Mucosa of descending colon (tissue), 3 donors: Measurements from ENCODE around the gene PRELP. TPM values are rescaled to one million over a fixed set of nuclear protein-coding genes. Genes with fewer than 3 reads are reported as not detected.

ENCODE experiments used
- ATAC-seq: fragments of 200-7000 bp; cut with Tn5 transposase; one replicate; pipeline ENCODE4 v1.9.1; 2020; ENCODE audit warnings: mild to moderate bottlenecking, moderate library complexity
- DNase-seq, 3 donors: peaks; one replicate each; pipeline ENCODE4 v3.0.0-alpha.2; 2020
- H3K36me3 ChIP-seq: fragments of 200-600 bp; one replicate; pipeline ENCODE4 v1.8.0; 2021; ENCODE audit warnings: low read depth, mild to moderate bottlenecking
- H3K4me1 ChIP-seq: fragments of 200-600 bp; one replicate; pipeline ENCODE4 v1.8.0; 2021; ENCODE audit warnings: low read depth, mild to moderate bottlenecking
- H3K4me3 ChIP-seq: fragments of 200-600 bp; one replicate; pipeline ENCODE4 v1.8.0; 2021; ENCODE audit warnings: mild to moderate bottlenecking
- H3K9me3 ChIP-seq: fragments of 200-600 bp; one replicate; pipeline ENCODE4 v1.8.0; 2021; ENCODE audit warnings: mild to moderate bottlenecking
- intact Hi-C, 2 donors: fragments of 100-400 bp; cut with DNase I in 1 of 2; cut with micrococcal nuclease in 1 of 2; formaldehyde crosslinking; loops; one replicate each; pipeline versions ENCODE4 v1.11.0 to v1.11.1; 2022; cut with DNase I, micrococcal nuclease
- total RNA-seq, 3 donors: library from RNA; stranded (reverse); fragmentation: NEBNext Ultra II Directional in 2 of 3; extraction: Animal tissue kit (Norgen Biotek cat#: 25700) in 2 of 3; gene quantifications; one replicate each; pipeline versions ENCODE4 v1.2.1 to v1.2.4, GENCODE V29; 2021 to 2023
- TF ChIP-seq, protein P1 (sequence below): fragments of 200-600 bp; IDR thresholded peaks from one replicate; pipeline ENCODE4 v1.8.0; 2022; ENCODE audit warnings: antibody characterized with exemption, mild to moderate bottlenecking
- donor health status: DM: no; HTN: no; CAD: no; lungs with moderate emphysema.
- donor health status: DM: no; HTN: no; CAD: no.
- donor health status: DM: no; HTN: yes; CAD: no.

The PRELP gene
- total RNA-seq, 3 donors from 2014 or later = 5.5 to 174 (median 5.6) TPM

DNA sequence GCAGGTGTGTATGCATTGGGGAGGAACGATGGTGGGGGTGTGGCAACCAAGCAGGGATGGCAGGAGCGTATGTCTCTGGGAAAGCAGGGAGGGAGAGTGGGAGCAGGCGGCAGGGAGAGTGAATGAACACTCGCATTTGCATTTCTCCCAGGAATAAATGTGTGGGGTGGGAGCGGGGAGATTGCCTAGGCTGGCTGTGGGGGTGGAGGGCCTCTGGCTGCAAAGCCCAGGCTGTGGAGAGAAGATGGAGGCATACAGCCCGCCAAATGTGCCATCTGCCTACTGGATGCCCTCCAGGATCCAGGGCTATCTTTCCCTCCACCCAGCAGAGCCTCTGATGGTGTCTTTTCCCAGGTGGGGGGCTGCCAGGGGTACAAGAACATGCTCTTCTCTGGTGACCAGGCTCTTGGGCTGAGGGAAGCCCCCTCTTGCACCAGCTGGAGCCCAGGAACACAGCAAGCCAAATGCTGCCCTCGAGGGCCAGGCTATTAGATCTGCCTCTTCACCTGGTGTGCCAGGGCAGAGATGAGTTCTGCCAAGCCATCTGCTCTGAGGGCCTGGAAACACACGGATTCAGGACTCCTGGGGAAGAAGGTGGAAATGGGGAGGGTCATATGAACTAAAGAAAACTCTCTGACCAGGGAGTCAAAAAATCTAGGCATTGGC is 16.6 kb downstream of the PRELP start:
- Histone ChIP-seq H3K36me3 (no peaks in the 10 kb centered on the region), H3K4me1 (peaks cover 9% of the 10 kb centered on the region), H3K4me3 (no peak overlapping the region), H3K9me3 (no peaks in the 10 kb centered on the region)
- intact Hi-C loops = no loop called here
- ATAC-seq (no peak), DNase-seq (no peak)
- TF ChIP-seq, protein P1, sequence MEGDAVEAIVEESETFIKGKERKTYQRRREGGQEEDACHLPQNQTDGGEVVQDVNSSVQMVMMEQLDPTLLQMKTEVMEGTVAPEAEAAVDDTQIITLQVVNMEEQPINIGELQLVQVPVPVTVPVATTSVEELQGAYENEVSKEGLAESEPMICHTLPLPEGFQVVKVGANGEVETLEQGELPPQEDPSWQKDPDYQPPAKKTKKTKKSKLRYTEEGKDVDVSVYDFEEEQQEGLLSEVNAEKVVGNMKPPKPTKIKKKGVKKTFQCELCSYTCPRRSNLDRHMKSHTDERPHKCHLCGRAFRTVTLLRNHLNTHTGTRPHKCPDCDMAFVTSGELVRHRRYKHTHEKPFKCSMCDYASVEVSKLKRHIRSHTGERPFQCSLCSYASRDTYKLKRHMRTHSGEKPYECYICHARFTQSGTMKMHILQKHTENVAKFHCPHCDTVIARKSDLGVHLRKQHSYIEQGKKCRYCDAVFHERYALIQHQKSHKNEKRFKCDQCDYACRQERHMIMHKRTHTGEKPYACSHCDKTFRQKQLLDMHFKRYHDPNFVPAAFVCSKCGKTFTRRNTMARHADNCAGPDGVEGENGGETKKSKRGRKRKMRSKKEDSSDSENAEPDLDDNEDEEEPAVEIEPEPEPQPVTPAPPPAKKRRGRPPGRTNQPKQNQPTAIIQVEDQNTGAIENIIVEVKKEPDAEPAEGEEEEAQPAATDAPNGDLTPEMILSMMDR = no peak

DNA sequence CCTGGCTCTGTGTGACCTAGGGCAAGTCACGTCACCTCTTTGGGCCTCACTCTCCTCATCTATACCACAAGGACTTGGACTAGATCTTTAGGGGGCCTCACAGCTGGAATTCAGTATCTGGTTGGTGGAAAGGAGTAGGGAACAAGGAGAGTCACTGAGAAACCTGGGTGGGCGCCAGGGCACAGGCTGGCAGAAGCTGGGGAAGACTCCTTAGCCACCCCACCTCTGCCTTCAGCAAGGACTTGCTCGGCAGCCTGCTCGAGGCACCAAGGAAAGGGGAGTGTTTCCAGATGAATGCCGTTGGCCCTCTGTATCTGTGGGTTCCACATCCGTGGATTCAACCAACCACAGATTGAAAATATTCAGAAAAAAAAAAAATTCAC is 17.1 kb downstream of the PRELP start:
- TF ChIP-seq, protein P1 = no peak
- no peaks in the 10 kb centered on the region for H3K9me3 ChIP-seq
- H3K4me3 ChIP-seq = no peak overlapping the region
- peaks cover 4% of the 10 kb centered on the region for H3K4me1 ChIP-seq
- ATAC-seq (no peak), DNase-seq (no peak)
- intact Hi-C loops = no loop called here
- no peaks in the 10 kb centered on the region for H3K36me3 ChIP-seq

DNA sequence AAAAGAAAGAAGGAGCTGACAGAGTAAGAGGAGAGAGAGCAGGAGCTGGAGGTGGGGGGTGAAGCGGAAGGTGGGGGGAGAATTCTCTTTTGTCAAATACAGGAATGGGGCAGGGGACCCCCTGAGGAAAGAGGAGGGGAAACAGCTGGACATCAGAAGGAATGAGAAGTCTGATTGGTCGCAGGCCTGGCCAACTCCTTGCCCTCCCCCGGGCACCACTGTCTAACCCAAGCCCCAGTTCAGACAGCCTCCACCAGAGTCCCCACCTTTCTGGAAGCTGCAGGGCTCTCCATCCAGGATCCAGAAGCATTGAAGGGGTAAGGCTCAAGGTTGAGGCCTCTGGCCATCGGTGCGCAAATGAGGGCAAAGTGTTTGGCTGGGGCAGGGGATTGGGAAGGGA is 18.3 kb downstream of the PRELP start, which contains the start of gene OPTC:
OPTC (plus strand) TSS at position 253 of the 400 bp plus-strand sequence. CDS start 1,853 bp downstream, outside the sequence.
- no peak within 1 kb of the TSS for H3K4me3 ChIP-seq
- no peaks in the 10 kb centered on the region for H3K9me3 ChIP-seq
- ATAC-seq (no peak), DNase-seq (no peak)
- TF ChIP-seq, protein P1 = no peak
- no peaks in the 10 kb centered on the region for H3K4me1 ChIP-seq
- intact Hi-C loops = no loop called here
- H3K36me3 ChIP-seq = no peaks in the 10 kb centered on the region

DNA sequence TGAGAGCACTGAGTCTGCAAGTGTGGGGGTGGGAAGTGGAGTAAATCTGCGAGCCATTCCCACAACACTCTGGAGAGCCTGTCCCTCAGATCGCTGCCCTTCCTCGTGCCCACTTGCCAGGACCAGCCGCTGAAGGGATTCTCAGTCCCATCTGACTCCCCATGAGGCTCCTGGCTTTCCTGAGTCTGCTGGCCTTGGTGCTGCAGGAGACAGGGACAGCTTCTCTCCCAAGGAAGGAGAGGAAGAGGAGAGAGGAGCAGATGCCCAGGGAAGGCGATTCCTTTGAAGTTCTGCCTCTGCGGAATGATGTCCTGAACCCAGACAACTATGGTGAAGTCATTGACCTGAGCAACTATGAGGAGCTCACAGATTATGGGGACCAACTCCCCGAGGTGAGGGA is 20.2 kb downstream of the PRELP start:
- Histone ChIP-seq H3K9me3 (no peaks in the 10 kb centered on the region), H3K36me3 (no peaks in the 10 kb centered on the region), H3K4me1 (no peaks in the 10 kb centered on the region), H3K4me3 (no peak overlapping the region)
- TF ChIP-seq, protein P1 = no peak
- intact Hi-C loops = no loop called here
- ATAC-seq (no peak), DNase-seq (no peak)

DNA sequence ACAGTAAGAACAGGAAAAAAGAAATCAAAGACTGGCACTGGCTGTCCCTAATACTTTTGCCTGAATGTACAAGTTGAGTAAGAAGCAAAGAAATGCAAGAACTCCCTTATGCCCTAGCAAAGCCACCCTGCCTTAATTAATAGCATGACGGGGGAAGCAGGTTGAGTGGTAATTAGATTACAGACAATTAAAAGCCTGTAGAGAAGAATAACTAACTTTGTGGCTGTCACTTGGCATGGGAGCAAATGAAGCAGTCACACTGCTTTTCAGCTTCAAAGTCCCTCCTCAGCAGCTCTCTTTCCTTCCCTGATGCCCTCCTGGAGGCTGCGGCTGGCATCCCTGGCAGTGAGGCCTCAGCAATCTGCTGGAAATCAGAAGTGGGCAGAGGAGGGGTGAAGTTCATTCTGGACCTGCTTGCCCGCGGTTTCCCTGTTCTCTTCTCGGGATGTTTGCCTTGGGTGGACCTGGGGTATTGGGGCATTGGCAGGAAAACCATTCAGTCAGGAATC is 21.7 kb downstream of the PRELP start:
- intact Hi-C loops = no loop called here
- no peak for ATAC-seq
- Histone ChIP-seq H3K36me3 (no peaks in the 10 kb centered on the region), H3K9me3 (no peaks in the 10 kb centered on the region), H3K4me1 (no peaks in the 10 kb centered on the region), H3K4me3 (no peak overlapping the region)
- TF ChIP-seq, protein P1 = no peak
- no peak for DNase-seq
